Keratinocyte (primary cell): ENCODE measurements around the gene IRF1. TPM values are rescaled to one million over a fixed set of nuclear protein-coding genes. Genes with fewer than 3 reads are reported as not detected.

ENCODE experiments used
- DNase-seq: peaks from one replicate; pipeline ENCODE4 v3.0.0-alpha.2; 2011; ENCODE audit warnings: low read depth, missing footprints, low spot score
- FAIRE-seq: peaks from 2 replicates; lab custom pipeline; 2011; peaks lifted over from hg19 to GRCh38; lab: Jason Lieb, UNC
- H2AFZ ChIP-seq: 2 replicates; pipeline ENCODE4 v1.6.0; 2012; ENCODE audit warnings: low read length, control low read depth, inconsistent platforms; ENCODE audit not compliant: control insufficient read depth
- H3K27ac ChIP-seq: 2 replicates; pipeline ENCODE4 v1.5.1; 2011; ENCODE audit warnings: low read length; ENCODE audit not compliant: control insufficient read depth, insufficient read depth
- H3K27me3 ChIP-seq: 3 replicates; pipeline ENCODE4 v1.6.0; 2011; ENCODE audit warnings: low read length; ENCODE audit not compliant: control insufficient read depth, insufficient read depth; ENCODE audit errors: extremely low read depth
- H3K36me3 ChIP-seq, 2 experiments: 2 replicates in 1 of 2; 3 replicates in 1 of 2; pipeline ENCODE4 v1.5.1; 2011; ENCODE audit warnings: low read length in 2 of 2, mild to moderate bottlenecking in 1 of 2; ENCODE audit not compliant: control insufficient read depth in 2 of 2, insufficient read depth in 2 of 2; ENCODE audit errors: extremely low read depth in 1 of 2
- H3K4me1 ChIP-seq: 3 replicates; pipeline ENCODE4 v1.5.1; 2011; ENCODE audit warnings: low read length; ENCODE audit not compliant: control insufficient read depth, insufficient read depth; ENCODE audit errors: extremely low read depth
- H3K4me2 ChIP-seq: 3 replicates; pipeline ENCODE4 v1.6.0; 2011; ENCODE audit warnings: low read depth, low read length; ENCODE audit not compliant: control insufficient read depth, insufficient read depth; ENCODE audit errors: extremely low read depth
- H3K4me3 ChIP-seq, 3 experiments: fragments of 200-600 bp in 1 of 3; sonication (generic) in 1 of 3; 2 replicates in 2 of 3; 3 replicates in 1 of 3; pipeline ENCODE4 v1.5.1; 2011 to 2016; ENCODE audit warnings: low read length in 3 of 3, mild to moderate bottlenecking in 3 of 3, control low read depth in 2 of 3, inconsistent platforms in 1 of 3, low read depth in 1 of 3, mixed read lengths in 1 of 3, mixed run types in 1 of 3, moderate library complexity in 1 of 3; ENCODE audit not compliant: control insufficient read depth in 2 of 3, insufficient read depth in 2 of 3; ENCODE audit errors: extremely low read depth in 1 of 3
- H3K79me2 ChIP-seq: 2 replicates; pipeline ENCODE4 v1.6.0; 2012; ENCODE audit warnings: low read length; ENCODE audit not compliant: control insufficient read depth, insufficient read depth
- H3K9ac ChIP-seq: 3 replicates; pipeline ENCODE4 v1.6.0; 2011; ENCODE audit warnings: low read length; ENCODE audit not compliant: control insufficient read depth, insufficient read depth; ENCODE audit errors: extremely low read depth
- H3K9me1 ChIP-seq: 3 replicates; pipeline ENCODE4 v1.6.0; 2011; ENCODE audit warnings: low read length; ENCODE audit not compliant: control insufficient read depth, insufficient read depth; ENCODE audit errors: extremely low read depth
- H3K9me3 ChIP-seq: 2 replicates; pipeline ENCODE4 v1.5.1; 2012; ENCODE audit warnings: low read depth, low read length; ENCODE audit not compliant: control insufficient read depth
- H4K20me1 ChIP-seq: 3 replicates; pipeline ENCODE4 v1.6.0; 2011; ENCODE audit warnings: low read length; ENCODE audit not compliant: control insufficient read depth, insufficient read depth; ENCODE audit errors: extremely low read depth
- EZH2 ChIP-seq: IDR thresholded peaks from one replicate; pipeline ENCODE4 v1.6.1; 2012; ENCODE audit warnings: inconsistent platforms, mild to moderate bottlenecking, low read length, moderate library complexity
- dilution Hi-C: fragments of 300-500 bp; cut with MboI; formaldehyde crosslinking; loops from one replicate; pipeline ENCODE4 v1.7.0; 2020; ENCODE audit warnings: low sequenced_read_pairs; ENCODE audit not compliant: extremely low pct_ligation_motif_present
- polyA plus RNA-seq, 5 experiments: library from polyadenylated mRNA; depleted of rRNA in 3 of 5; stranded (reverse) in 3 of 5; stranded (forward) in 1 of 5; unstranded in 1 of 5; fragments of >200 nt; gene quantifications; 1 replicate in 1 of 5; 2 replicates in 3 of 5; 3 replicates in 1 of 5; pipeline versions ENCODE4 v1.2.1 to v1.2.3, GENCODE V29; 2011 to 2012; ENCODE audit warnings: missing spikeins in 2 of 5, low read depth in 1 of 5, low replicate concordance in 1 of 5
- TF ChIP-seq, protein P1 (sequence below), 3 experiments: IDR thresholded peaks in 1 of 3; conservative IDR thresholded peaks in 1 of 3; optimal IDR thresholded peaks in 1 of 3; 2 replicates in 2 of 3; 3 replicates in 1 of 3; pipeline versions ENCODE3 to v1.5.1; 2011; ENCODE audit warnings: low read length in 3 of 3, mild to moderate bottlenecking in 3 of 3, moderate library complexity in 2 of 3, control low read depth in 1 of 3, inconsistent platforms in 1 of 3; ENCODE audit not compliant: insufficient read depth in 2 of 3; ENCODE audit errors: extremely low read depth in 1 of 3

The IRF1 gene
- polyA plus RNA-seq, 1 donor (not counting 4 experiments of a cell fraction or from before 2014, with no cell fraction given) = 6.2 TPM

DNA sequence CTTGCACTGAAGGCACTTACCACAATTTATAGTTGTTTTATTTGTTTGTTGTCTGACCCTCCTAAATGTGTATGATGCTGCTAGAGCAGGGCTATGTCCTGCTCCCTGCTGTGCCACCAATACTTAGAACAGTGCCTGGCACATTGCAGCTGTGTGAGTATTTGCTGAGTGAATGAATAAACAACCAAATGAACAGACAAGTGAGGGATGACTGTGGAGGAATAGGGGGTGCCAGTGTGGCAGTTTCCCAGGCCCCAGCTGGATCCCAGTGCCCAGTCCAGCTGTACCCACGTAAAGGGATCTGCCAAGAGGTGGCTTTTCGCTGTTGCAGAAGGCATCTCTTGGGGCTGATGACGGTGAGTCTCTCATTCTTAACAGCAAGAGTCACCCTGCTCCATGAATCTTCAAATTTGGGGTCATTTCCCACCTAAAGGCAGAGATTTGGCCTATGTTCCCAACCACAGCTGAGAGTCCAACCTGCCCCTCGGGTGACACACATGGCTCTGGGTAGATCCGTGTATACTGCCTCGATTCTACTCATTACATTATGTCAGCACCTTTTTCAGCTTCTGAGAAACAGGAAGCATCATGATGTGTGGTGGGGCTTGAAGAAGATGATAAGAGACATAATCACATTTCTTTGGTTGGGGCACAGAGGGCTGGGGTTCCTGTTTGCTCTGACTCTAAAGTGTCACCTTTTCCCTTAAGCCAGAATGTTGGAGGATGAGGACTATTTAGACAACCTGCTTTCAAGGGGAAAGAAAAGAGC lies 38.5 kb upstream of the IRF1 start:
- no peak for DNase-seq
- Histone ChIP-seq H3K36me3 (no peaks in the 10 kb centered on the region), H3K9ac (no peak overlapping the region), H3K4me3 (no peak overlapping the region), H3K4me1 (peaks cover 3% of the 10 kb centered on the region), H3K27me3 (peaks cover 15% of the 10 kb centered on the region), H2AFZ (no peak overlapping the region), H3K9me1 (no peaks in the 10 kb centered on the region), H3K4me2 (no peak overlapping the region), H3K79me2 (no peaks in the 10 kb centered on the region), H3K27ac (no peak overlapping the region), H4K20me1 (no peaks in the 10 kb centered on the region), H3K9me3 (no peaks in the 10 kb centered on the region)
- no peak for FAIRE-seq
- dilution Hi-C loops = no loop called here
- TF ChIP-seq, protein P1, sequence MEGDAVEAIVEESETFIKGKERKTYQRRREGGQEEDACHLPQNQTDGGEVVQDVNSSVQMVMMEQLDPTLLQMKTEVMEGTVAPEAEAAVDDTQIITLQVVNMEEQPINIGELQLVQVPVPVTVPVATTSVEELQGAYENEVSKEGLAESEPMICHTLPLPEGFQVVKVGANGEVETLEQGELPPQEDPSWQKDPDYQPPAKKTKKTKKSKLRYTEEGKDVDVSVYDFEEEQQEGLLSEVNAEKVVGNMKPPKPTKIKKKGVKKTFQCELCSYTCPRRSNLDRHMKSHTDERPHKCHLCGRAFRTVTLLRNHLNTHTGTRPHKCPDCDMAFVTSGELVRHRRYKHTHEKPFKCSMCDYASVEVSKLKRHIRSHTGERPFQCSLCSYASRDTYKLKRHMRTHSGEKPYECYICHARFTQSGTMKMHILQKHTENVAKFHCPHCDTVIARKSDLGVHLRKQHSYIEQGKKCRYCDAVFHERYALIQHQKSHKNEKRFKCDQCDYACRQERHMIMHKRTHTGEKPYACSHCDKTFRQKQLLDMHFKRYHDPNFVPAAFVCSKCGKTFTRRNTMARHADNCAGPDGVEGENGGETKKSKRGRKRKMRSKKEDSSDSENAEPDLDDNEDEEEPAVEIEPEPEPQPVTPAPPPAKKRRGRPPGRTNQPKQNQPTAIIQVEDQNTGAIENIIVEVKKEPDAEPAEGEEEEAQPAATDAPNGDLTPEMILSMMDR (optimal IDR thresholded peaks at IDR 0.05 in 1 of 3, IDR thresholded peaks at IDR 0.05 in 1 of 3, conservative IDR thresholded peaks at IDR 0.05 in 1 of 3; ENCODE audit: extremely low read depth in 1 of 3, insufficient read depth in 2 of 3, low read length in 3 of 3) = no peak
- no peak for TF ChIP-seq EZH2

DNA sequence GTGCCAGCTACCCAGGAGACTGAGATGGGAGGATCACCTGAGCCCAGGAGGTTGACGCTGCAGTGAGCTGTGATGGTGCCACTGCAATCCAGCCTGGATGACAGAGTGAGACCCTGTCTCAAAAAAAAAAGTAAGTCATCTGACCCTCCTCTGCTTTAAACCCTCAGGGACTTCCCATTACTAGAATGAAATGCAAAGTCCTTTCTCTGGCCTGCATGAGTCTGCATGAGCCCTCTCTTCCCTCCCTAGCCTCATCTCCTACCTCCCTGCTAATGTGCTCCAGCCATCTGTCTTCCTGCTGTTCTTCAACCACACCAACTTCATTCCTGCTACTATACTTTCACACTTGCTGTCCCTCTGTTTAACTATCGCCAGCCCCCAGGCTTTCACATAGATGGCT lies 37.4 kb upstream of the IRF1 start:
- H3K9me1 ChIP-seq = no peaks in the 10 kb centered on the region
- no peaks in the 10 kb centered on the region for H3K9me3 ChIP-seq
- H3K27ac ChIP-seq = no peak overlapping the region
- no peak overlapping the region for H3K4me2 ChIP-seq
- no peak overlapping the region for H3K9ac ChIP-seq
- no peak for TF ChIP-seq EZH2
- TF ChIP-seq, protein P1 (optimal IDR thresholded peaks at IDR 0.05 in 1 of 3, IDR thresholded peaks at IDR 0.05 in 1 of 3, conservative IDR thresholded peaks at IDR 0.05 in 1 of 3; ENCODE audit: extremely low read depth in 1 of 3, insufficient read depth in 2 of 3, low read length in 3 of 3) = no peak
- no peak overlapping the region for H3K4me3 ChIP-seq
- H3K36me3 ChIP-seq = no peaks in the 10 kb centered on the region
- H2AFZ ChIP-seq = no peak overlapping the region
- H3K79me2 ChIP-seq = no peaks in the 10 kb centered on the region
- FAIRE-seq (no peak), DNase-seq (no peak)
- no peaks in the 10 kb centered on the region for H4K20me1 ChIP-seq
- dilution Hi-C loops = no loop called here
- peaks cover 15% of the 10 kb centered on the region for H3K27me3 ChIP-seq
- H3K4me1 ChIP-seq = peaks cover 3% of the 10 kb centered on the region
